Measurements from ENCODE around the gene GYPC. TPM values are rescaled to one million over a fixed set of nuclear protein-coding genes. Genes with fewer than 3 reads are reported as not detected.

The GYPC gene
- total and polyA plus RNA-seq, 2 of the 4 experiments (the other 2 are of a cell fraction): 53.4 to 96.3 TPM

GRCh38 chr2:126638746-126639145, 17.2 kb upstream of the GYPC start:
- Histone ChIP-seq H4K8ac (ENCODE audit: low read depth in 2 of 2, low read length in 2 of 2) (no peak overlapping the region), H3K18ac (ENCODE audit: low read depth, low read length) (no peak overlapping the region), H3K36me3 (ENCODE audit: control insufficient read depth, insufficient read depth, low read length) (no peaks in the 10 kb centered on the region), H2BK5ac (ENCODE audit: low read depth, low read length, poor library complexity, severe bottlenecking) (no peak overlapping the region), H3K27me3 (ENCODE audit: control insufficient read depth, insufficient read depth, low read length) (peaks cover 20% of the 10 kb centered on the region), H3K4me1 (ENCODE audit: control insufficient read depth, insufficient read depth, low read length) (no peaks in the 10 kb centered on the region), H3K9me1 (ENCODE audit: insufficient read depth, low read length) (no peaks in the 10 kb centered on the region), H4K91ac (ENCODE audit: insufficient read depth, low read depth, low read length) (no peak overlapping the region), H2BK15ac (ENCODE audit: low read depth, low read length) (no peak overlapping the region), H2BK20ac (ENCODE audit: low read depth, low read length) (no peak overlapping the region), H2AK5ac (ENCODE audit: low read depth, low read length) (no peak overlapping the region), H4K5ac (ENCODE audit: low read depth, low read length) (no peak overlapping the region), H3K56ac (ENCODE audit: extremely low read depth, insufficient read depth, low read length) (no peak overlapping the region), H2AK9ac (replicated peaks; ENCODE audit: low read depth, low read length, poor library complexity) (no peak overlapping the region), H3K27ac (ENCODE audit: insufficient read depth, low read length) (no peak overlapping the region), H3K9ac (ENCODE audit: low read depth, low read length) (no peak overlapping the region), H4K20me1 (ENCODE audit: insufficient read depth, low read length) (no peaks in the 10 kb centered on the region), H3K79me1 (ENCODE audit: low read depth in 1 of 2, low read length in 2 of 2) (no peaks in the 10 kb centered on the region), H2AFZ (replicated peaks; ENCODE audit: low read length, poor library complexity) (no peak overlapping the region), H3K4me3 (ENCODE audit: insufficient read depth, low read depth, low read length) (no peak overlapping the region), H3K9me3 (ENCODE audit: control insufficient read depth, insufficient read depth, low read length) (no peaks in the 10 kb centered on the region), H2BK120ac (ENCODE audit: low read depth, low read length) (no peak overlapping the region), H3K23ac (ENCODE audit: low read depth, low read length) (no peak overlapping the region), H3K4me2 (ENCODE audit: low read depth, low read length) (no peak overlapping the region), H3K14ac (replicated peaks; ENCODE audit: low read depth, low read length) (no peak overlapping the region), H3K4ac (ENCODE audit: low read depth, low read length) (no peak overlapping the region)
- WGBS, 2 experiments (ENCODE audit: extremely low coverage in 2 of 2, insufficient read length in 1 of 2): no CpG with 5 or more reads among the region's 6 CpGs
- ATAC-seq (ENCODE audit: low read depth) (no peak), DNase-seq (no peak)
- ChIA-PET POLR2A (ENCODE audit: unreplicated experiment) (no interaction called here), CTCF (no interaction called here)
- intact Hi-C loops (cut with micrococcal nuclease) (no loop called here), dilution Hi-C loops (cut with HindIII; ENCODE audit: low sequenced_read_pairs, unreplicated experiment) (no loop called here), in situ Hi-C loops (cut with MboI; ENCODE audit: low sequenced_read_pairs) (no loop called here)
- TF ChIP-seq MXI1 (IDR thresholded peaks at IDR 0.05; ENCODE audit: borderline replicate concordance, low read depth, low read length) (no peak), CHD1 (IDR thresholded peaks at IDR 0.05; ENCODE audit: low read depth, low read length) (no peak), FOS (IDR thresholded peaks at IDR 0.05; ENCODE audit: low read depth, low read length) (no peak), SMC3 (IDR thresholded peaks at IDR 0.05; ENCODE audit: low read depth, low read length) (no peak), BHLHE40 (IDR thresholded peaks at IDR 0.05; ENCODE audit: low read depth, low read length) (no peak), CTCF (conservative IDR thresholded peaks at IDR 0.05; ENCODE audit: low read depth, low read length) (no peak), RCOR1 (IDR thresholded peaks at IDR 0.05; ENCODE audit: insufficient replicate concordance, low read length) (no peak), RAD21 (IDR thresholded peaks at IDR 0.05; ENCODE audit: low read length) (no peak), RFX5 (IDR thresholded peaks at IDR 0.05; ENCODE audit: low read depth, low read length) (no peak), USF2 (IDR thresholded peaks at IDR 0.05; ENCODE audit: low read depth, low read length) (no peak), MAZ (IDR thresholded peaks at IDR 0.05; ENCODE audit: borderline replicate concordance, low read depth, low read length) (no peak)
- no TSS peak for BruUV-seq (replicated peaks)
